ENCODE data around the gene FOXJ3.

The FOXJ3 gene

GRCh38 chr1:42302034-42302433, 33.0 kb downstream of the FOXJ3 start:
- no peak for DNase-seq

GRCh38 chr1:42298520-42298919, 36.5 kb downstream of the FOXJ3 start:
- no peak for DNase-seq

DNA sequence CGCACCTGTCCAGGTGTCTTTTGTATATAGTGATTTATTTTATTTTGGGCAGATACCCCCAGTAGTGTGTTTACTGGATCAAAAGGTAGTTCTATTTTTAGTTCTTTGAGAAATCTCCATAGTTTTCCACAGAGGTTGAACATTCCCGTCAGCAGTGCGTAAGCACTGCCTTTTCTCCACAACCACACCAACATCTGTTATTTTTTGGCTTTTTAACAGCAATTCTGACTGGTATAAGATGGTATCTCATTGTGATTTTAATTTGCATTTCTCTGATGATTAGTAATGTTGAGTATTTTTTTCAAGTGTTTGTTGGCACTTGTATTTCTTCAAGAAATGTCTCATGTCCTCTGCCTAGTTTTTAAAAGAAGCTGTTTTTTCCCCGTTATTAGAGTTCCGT, 39.2 kb downstream of the FOXJ3 start:
- DNase-seq = no peak

DNA sequence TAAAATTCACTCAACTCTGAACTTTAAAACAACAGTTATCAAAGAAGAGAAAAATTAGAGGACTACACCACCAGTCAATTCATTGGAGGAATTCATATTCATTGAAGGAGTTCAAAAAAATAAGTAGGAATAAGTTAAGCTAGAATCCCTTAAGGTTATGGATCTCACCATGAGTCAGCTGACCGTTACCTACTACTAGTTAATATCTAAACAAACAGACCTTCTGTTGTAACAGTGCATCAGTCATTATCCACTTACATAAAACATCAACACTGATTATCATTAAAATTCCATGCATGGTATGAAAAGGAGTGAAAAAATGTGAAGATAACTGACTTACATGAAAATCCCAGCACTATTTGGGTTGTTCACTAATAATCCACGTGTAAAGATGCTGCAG, 44.9 kb downstream of the FOXJ3 start:
- DNase-seq = no peak

DNA sequence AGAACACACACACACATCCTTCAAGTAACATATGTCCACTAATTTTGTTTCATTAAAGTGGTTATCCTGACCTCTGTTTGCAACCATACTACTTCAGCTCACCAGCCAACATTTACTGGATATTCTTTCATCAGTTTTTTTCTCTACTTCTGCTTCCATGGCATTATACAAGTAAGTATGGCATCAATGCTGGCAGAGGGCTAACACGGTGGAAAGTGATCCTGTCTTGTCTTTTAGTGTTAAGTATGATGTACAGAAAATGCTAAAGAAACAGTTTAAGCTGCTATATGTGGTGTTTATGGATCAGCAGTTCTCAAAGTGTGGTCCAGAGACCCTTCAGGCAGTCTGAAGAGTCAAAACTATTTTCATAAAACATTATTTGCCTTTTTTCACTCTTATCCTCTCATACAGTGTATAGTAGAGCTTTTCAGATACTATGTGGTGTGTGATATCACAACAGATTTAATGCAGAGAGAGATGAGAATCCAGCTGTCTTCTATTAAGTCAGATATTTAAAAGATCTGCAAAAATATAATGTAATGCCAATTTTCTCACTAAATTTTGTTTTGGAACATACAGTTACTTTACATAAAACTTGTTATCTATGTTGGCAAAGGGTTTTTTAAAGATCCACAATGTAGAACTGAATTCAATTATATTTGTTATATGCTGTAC, 46.6 kb downstream of the FOXJ3 start:
- no peak for DNase-seq

DNA sequence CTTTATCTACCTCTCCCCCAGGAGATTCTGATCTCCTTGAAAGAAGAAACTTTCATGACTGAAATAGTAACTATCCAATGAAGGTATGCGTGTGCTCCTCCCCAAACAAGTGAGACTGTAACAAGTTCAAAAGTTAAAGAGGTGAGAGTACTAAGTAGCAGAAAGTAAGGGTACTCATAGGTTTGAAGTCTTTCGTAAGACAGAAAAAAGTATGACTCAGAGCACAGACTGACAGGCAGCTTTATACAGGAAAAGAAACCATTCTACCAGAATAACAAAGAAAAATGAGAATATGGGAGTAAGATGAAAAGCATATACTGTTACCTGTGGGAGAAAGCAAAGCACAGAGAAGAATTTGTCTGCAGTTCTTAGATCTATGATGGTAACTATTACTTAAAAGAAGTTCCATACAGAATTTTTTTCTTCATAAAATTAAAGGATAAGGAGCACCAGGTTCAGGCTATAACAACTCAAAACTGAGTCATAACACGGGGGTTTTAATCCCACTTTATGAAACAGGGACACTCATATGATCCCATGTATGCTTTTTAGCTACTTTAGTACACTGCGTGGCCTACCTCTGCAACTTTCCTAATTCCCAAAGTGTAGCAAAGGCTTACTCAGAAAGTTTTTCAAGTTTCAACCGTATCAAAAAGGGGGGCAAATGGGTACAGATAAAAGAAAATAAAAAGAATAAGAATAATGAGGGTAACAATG, 52.0 kb downstream of the FOXJ3 start:
- no peak for DNase-seq

- DNase-seq = no peak
Measured at GRCh38 chr1:42282024-42282579, 52.9 kb downstream of the FOXJ3 start.

GRCh38 chr1:42280821-42281220, 54.2 kb downstream of the FOXJ3 start:
- no peak for DNase-seq

- no peak for DNase-seq
Measured at GRCh38 chr1:42279055-42279454, 56.0 kb downstream of the FOXJ3 start.

- no peak for DNase-seq
Measured at GRCh38 chr1:42272920-42273319, 62.1 kb downstream of the FOXJ3 start.

- no peak for DNase-seq
Measured at GRCh38 chr1:42267904-42268303, 67.1 kb downstream of the FOXJ3 start.

- DNase-seq = no peak
Measured at GRCh38 chr1:42266253-42267135, 68.5 kb downstream of the FOXJ3 start.

- no peak for DNase-seq
Measured at GRCh38 chr1:42264511-42265190, 70.4 kb downstream of the FOXJ3 start.

- DNase-seq = no peak
Measured at GRCh38 chr1:42263019-42263418, 72.0 kb downstream of the FOXJ3 start.

DNA sequence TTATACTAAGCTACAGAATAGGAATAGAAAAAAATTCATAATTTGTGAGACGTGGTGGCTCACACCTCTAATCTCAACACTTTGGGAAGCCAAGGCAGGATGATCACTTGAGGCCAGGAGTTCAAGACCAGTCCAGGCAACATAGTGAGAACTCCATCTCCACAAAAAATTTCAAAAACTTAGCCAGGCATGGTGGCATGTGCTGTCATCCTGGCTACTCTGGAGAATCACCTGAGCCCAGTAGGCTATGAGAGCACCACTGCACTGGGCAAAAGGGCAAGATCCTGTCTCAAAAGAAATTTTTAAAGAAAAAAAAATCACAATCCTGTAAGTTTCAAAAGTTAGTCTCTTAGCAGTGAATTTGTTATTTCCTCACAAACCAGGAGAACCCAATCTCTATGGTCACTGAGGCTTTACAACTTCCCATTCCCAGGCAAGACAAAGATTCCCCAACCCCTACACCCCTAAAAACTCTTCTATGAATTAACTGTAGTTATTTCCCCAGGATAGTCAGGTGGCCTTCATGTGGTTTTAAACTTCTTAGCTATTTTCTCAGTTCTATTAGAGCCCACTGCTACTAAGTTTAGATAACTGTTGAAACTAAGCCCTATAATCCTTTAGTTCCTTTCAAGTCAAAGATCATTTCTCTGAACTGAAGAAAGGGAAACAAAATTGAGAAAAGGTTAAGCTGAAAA, 74.5 kb downstream of the FOXJ3 start:
- no peak for DNase-seq

- no peak for DNase-seq
Measured at GRCh38 chr1:42259739-42260064, 75.3 kb downstream of the FOXJ3 start.

GRCh38 chr1:42259059-42259738, 75.8 kb downstream of the FOXJ3 start:
- DNase-seq = no peak

DNA sequence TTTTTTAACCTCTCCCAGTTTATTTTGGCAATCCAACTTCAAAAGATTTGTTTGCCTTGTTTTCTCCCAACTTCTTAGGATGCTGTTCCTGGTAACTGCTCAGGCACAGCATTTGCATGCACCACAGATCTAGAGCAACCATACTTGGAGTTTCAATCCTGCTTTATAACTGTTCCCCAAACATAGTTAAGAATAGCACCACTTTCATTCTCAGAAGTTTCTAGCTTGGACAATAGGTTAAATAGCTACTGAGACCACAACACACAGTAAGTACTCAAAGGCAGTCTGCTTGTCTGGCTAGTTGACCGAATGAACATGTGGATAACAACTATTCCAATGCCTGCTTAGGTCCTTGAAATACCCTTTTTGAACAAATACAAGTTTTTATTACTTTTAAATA, 76.8 kb downstream of the FOXJ3 start:
- DNase-seq = no peak

GRCh38 chr1:42251042-42251441, 84.0 kb downstream of the FOXJ3 start:
- DNase-seq = no peak

- DNase-seq = no peak
Measured at GRCh38 chr1:42250164-42250563, 84.9 kb downstream of the FOXJ3 start.

DNA sequence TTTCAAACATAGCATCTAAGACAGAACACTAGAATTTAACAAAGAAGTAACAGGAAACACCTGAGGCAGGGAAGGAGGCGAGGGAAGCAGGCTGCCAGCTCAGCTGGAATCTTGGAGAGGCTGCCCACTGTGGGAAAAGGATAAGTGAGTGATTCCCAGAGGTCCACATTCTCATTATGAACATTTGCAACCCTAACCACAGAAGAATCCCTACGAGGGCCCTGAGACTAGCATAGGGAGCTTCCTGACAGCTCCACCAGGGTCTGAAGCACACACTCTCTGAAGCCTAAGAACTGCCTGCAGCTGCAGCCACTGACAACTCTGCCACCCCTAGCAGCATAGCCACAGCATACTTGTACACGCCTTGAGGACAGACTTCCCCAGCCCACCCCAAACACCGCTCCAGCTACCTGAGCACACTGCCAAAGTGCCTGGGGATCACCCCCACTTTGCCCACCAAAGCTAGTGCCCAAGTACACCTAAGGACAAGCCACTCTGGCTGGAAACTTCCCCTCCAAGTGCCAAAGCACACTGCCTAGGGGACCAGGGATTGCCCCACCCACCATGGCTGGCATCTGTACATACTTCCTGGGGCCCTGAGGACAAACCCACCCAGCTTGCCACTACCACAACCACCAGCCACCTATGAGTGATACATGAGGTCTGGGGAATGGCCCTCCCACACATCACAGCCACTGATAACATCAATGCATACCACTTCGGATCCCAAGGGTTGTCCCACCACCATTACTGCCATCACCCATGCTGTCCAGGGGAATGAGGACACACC, 93.9 kb downstream of the FOXJ3 start:
- no peak for DNase-seq
